Neural cell (in vitro differentiated cells): ENCODE measurements around the gene SLC16A2.

ENCODE experiments used
- CTCF ChIP-seq: fragments of 450-650 bp; IDR thresholded peaks from 2 replicates; pipeline ENCODE4 v1.5.1; 2014; ENCODE audit warnings: antibody characterized with exemption, mild to moderate bottlenecking, moderate library complexity; ENCODE audit not compliant: poor library complexity, severe bottlenecking
- MXI1 ChIP-seq: fragments of 450-650 bp; conservative IDR thresholded peaks from 2 replicates; pipeline ENCODE4 v1.6.1; 2014; ENCODE audit warnings: antibody characterized with exemption, mild to moderate bottlenecking; ENCODE audit not compliant: poor library complexity, severe bottlenecking
- POLR2AphosphoS5 ChIP-seq: IDR thresholded peaks from 2 replicates; pipeline ENCODE4 v1.6.1; 2012

DNA sequence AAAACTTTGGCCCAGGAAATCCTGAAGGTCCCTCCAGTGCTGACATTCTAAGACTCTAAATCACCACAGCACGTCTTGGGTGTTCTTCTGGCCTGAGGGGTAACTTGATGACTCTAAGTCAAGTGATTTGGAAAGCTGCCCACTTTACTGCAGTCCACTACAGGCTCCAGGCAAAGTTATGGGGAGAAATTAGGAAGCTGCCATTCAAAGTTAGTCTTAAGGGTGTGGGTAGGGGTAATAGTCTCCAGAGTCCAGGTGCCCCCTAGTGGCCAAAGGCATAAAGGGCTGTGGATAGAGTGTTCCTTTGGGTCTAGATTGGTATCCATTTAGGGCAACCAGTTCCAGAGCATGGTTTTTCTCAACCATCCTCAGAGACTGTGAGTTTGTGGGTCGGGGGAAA is 38.7 kb upstream of the SLC16A2 start:
- TF ChIP-seq MXI1 (no peak), CTCF (peak; percentile 62), POLR2AphosphoS5 (no peak)
